ENCODE measurements around the gene PUDP. TPM values are rescaled to one million over a fixed set of nuclear protein-coding genes. Genes with fewer than 3 reads are reported as not detected.
"Not testable (repeated sequence)": the region's sequence is repeated elsewhere in the genome, so short reads cannot be mapped to it uniquely, and the experiment has no call there.

The PUDP gene
- total RNA-seq, 2 experiments from 2014 or later: 16.6 to 18.4 TPM

DNA sequence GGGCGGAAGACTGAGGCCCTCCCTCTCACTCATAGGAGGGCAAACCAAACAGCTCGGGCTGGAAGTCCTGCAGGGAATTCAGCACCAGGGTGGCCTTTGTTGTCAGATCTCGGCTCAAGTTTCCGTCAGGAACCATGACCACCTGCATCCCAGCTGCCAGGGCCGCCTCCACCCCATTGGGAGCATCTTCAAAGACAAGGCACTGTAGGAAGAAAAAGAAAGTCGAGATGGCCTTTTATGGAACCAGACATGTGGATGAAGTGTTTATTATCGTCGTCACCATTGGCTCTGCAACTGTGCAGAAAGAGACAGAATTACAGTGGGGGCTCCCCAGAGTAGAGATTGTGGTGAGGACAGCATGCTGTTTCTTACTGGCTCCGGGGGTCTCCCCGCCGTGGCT, 97.7 kb downstream of the PUDP start:
- no peak for ATAC-seq
- Mint-ChIP-seq H3K27ac (no peak overlapping the region), H3K9me3 (no peaks in the 10 kb centered on the region), H3K4me1 (ENCODE audit: low read depth) (no peaks in the 10 kb centered on the region), H3K36me3 (ENCODE audit: low read depth) (peaks cover 12% of the 10 kb centered on the region), H3K27me3 (no peaks in the 10 kb centered on the region), H3K4me3 (no peak overlapping the region)
- CTCF ChIA-PET: no interaction called here
- POLR2A ChIA-PET: no interaction called here
- TF ChIP-seq, protein P1, sequence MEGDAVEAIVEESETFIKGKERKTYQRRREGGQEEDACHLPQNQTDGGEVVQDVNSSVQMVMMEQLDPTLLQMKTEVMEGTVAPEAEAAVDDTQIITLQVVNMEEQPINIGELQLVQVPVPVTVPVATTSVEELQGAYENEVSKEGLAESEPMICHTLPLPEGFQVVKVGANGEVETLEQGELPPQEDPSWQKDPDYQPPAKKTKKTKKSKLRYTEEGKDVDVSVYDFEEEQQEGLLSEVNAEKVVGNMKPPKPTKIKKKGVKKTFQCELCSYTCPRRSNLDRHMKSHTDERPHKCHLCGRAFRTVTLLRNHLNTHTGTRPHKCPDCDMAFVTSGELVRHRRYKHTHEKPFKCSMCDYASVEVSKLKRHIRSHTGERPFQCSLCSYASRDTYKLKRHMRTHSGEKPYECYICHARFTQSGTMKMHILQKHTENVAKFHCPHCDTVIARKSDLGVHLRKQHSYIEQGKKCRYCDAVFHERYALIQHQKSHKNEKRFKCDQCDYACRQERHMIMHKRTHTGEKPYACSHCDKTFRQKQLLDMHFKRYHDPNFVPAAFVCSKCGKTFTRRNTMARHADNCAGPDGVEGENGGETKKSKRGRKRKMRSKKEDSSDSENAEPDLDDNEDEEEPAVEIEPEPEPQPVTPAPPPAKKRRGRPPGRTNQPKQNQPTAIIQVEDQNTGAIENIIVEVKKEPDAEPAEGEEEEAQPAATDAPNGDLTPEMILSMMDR (IDR thresholded peaks at IDR 0.05): no peak
- DNase-seq: no peak
- intact Hi-C loops (cut with micrococcal nuclease): no loop called here

DNA sequence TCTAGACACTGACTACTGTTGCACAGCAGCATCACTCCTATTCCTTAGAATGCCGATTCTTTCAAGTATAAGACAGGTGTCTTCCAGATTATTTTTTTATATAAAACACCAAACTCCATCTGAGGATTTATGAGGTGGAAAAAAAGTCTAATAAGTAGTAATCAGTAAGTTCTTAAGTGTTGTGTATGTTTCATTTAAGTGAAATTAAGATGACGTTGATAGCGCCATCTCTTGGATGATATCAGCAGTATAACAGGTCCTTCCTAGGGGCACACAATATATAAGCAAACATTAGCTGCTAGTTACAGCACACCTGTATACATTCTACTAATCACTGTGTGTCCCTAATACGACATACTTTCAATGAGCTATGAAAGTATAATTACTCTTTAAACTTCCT, 100.0 kb downstream of the PUDP start:
- no peaks in the 10 kb centered on the region for H3K27me3 Mint-ChIP-seq
- ChIA-PET CTCF (no interaction called here), POLR2A (no interaction called here)
- TF ChIP-seq, protein P1 (IDR thresholded peaks at IDR 0.05): no peak
- no peaks in the 10 kb centered on the region for H3K4me1 Mint-ChIP-seq (ENCODE audit: low read depth)
- DNase-seq (no peak), ATAC-seq (no peak)
- no peaks in the 10 kb centered on the region for H3K9me3 Mint-ChIP-seq
- no peak overlapping the region for H3K4me3 Mint-ChIP-seq
- H3K36me3 Mint-ChIP-seq (ENCODE audit: low read depth): peaks cover 14% of the 10 kb centered on the region
- H3K27ac Mint-ChIP-seq: no peak overlapping the region
- intact Hi-C loops (cut with micrococcal nuclease): no loop called here

DNA sequence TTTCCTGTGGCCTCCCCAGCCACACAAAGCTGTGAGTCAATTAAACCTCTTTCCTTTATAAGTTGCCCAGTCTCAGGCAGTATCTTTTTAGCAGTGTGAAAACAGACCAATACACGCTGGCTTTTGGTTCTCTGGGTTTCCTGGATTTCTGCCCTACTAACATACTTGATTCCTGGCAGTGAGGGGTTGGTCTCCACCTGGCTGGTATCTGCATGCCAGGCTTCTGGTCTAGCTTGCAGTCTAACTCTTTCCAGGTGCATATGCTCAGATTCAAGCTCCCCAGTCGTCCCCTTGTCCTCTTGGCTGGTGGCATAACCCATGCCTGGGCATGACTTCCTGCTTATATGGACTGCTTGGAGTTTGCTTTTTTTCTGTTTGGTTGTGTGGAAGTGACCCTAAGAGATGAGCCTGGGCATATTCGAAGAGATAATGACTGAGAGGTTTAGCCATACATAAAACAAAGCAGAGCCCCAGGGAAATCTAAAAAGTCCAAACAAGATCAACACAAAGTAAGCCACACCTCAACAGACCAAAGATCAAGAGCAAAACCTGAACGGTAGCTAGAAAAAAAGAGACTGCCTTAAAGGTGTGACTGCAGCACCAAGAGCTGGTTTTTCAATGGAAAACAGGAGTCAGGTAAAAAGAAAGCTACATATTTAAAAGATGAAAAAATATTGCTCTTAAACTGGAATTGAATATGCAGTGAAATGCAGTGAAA, 102.6 kb downstream of the PUDP start:
- TF ChIP-seq, protein P1 (IDR thresholded peaks at IDR 0.05): no peak
- Mint-ChIP-seq H3K4me1 (ENCODE audit: low read depth) (no peaks in the 10 kb centered on the region), H3K27me3 (no peaks in the 10 kb centered on the region), H3K9me3 (no peaks in the 10 kb centered on the region), H3K4me3 (no peak overlapping the region), H3K27ac (no peak overlapping the region), H3K36me3 (ENCODE audit: low read depth) (peaks cover 11% of the 10 kb centered on the region)
- DNase-seq (no peak), ATAC-seq (no peak)
- CTCF ChIA-PET: no interaction called here
- POLR2A ChIA-PET: no interaction called here
- intact Hi-C loops (cut with micrococcal nuclease): no loop called here

DNA sequence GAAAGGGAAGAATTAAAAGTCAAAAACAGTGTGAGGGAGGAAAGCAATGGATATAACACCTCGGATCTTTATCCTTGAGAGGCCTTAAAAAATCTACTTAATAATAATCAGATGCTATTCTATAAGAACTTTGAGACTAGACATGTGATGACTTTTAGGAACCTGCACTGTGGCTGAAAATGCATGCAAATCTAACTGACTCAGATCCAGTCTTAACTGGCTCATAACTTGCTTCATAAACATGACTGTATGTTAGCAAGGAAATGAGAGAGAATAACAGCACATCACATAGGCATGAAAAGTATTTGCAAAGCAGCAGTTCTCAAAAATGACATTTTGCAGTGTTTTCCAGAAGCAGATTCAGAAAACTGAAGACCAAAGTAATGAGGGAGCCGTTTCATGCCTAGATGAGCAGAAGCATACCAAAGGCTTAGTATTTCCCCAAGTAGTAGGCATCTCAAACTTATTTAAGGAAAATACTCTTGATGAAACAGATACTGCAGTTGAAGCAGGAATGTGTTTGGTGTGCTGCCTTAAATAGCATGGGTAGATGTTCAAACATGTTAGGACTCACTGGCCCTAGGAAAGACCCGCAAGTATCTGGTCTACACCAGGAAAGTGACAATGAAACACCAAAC, 104.0 kb downstream of the PUDP start:
- H3K27ac Mint-ChIP-seq; H3K27me3 Mint-ChIP-seq; H3K36me3 Mint-ChIP-seq (ENCODE audit: low read depth); intact Hi-C loops (cut with micrococcal nuclease); H3K4me3 Mint-ChIP-seq; POLR2A ChIA-PET; H3K4me1 Mint-ChIP-seq (ENCODE audit: low read depth); H3K9me3 Mint-ChIP-seq; DNase-seq; CTCF ChIA-PET; ATAC-seq: not testable (repeated sequence)

DNA sequence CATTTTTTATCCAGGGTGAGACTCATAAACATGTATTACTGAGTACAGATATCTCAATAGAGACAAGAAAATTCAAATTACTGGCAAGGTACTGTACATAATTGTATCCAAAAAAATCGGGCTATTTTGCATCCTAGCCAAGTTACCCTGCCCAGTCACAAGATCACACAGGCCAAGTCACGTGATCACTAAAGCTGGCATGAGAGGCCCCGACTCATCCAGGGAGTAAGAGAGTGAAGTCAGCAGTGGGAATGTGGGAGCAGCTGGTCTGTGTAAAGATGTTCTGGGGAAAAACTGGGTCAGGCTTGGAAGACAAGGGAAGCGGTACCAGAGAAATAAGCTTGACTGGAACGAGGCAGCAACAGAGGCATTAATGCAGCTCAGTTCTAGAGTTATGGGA, 119.7 kb downstream of the PUDP start:
- ChIA-PET POLR2A (no interaction called here), CTCF (no interaction called here)
- Mint-ChIP-seq H3K36me3 (ENCODE audit: low read depth) (no peaks in the 10 kb centered on the region), H3K4me1 (ENCODE audit: low read depth) (no peaks in the 10 kb centered on the region), H3K4me3 (no peak overlapping the region), H3K9me3 (no peaks in the 10 kb centered on the region), H3K27ac (no peak overlapping the region), H3K27me3 (no peaks in the 10 kb centered on the region)
- intact Hi-C loops (cut with micrococcal nuclease): no loop called here
- TF ChIP-seq, protein P1 (IDR thresholded peaks at IDR 0.05): no peak
- DNase-seq: no peak
- ATAC-seq: no peak
